HG03442 (cell line): ENCODE measurements around the gene AKNA.
"Not testable (repeated sequence)": the region's sequence is repeated elsewhere in the genome, so short reads cannot be mapped to it uniquely, and the experiment has no call there.

ENCODE experiments used
- ATAC-seq: cut with Tn5 transposase; IDR thresholded peaks from one replicate; pipeline ENCODE4 v1.9.1; 2021; ENCODE audit warnings: mild to moderate bottlenecking, moderate library complexity; ENCODE audit not compliant: unreplicated experiment

The AKNA gene

DNA sequence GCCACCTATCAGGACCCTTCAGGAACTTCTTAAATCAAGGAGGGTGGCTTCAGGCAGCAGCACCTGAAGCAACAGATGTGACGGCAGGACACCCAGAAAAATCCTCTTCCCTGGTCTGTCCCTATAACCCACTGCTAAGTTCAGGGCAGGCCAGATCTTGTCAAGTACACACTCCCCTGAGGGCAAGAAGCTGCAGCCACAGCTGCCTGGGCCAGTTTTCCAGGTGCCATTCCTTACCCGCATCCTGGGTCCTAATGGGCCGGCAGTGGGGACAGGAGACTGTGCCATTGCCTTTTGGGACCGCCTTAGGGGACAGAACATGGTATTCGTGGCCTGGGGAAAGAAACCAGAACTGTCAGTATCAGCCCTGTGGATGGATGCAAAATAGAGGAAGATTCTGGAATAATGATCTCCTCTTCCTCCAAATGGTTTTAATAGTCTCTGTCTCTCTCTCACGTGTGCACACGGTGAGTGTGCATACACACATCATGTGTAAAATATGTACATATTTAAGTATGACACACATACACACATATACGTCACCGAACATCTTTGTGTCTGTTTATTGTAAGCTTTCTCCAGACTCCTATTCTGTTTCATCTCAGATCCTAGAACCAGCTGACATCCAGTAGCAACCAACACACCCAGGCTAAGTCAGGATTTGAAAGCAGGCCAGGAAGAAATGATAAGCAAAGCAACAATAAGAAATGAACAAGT, 44.2 kb downstream of the AKNA start:
- no peak for ATAC-seq

GRCh38 chr9:114342755-114343440, 44.9 kb downstream of the AKNA start:
- no peak for ATAC-seq

DNA sequence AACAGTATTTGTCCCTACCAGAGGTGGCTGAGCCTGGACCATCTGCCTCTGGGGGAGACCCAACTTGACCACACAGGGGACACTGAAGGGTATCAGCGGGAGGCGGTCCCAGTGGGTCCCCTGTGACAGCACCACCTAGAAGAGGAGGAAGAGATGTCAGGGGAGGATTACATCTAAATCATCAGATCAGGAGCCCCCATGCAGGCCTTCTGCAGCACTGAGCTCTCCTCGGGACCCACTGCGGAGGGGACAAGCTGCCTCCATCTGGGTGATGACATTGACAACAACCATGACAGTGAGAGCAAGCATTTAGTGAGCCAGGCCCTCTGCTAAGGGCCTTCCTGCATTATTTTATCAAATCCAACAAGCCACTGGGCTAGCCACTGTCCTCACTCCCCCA, 45.8 kb downstream of the AKNA start:
- ATAC-seq: no peak

DNA sequence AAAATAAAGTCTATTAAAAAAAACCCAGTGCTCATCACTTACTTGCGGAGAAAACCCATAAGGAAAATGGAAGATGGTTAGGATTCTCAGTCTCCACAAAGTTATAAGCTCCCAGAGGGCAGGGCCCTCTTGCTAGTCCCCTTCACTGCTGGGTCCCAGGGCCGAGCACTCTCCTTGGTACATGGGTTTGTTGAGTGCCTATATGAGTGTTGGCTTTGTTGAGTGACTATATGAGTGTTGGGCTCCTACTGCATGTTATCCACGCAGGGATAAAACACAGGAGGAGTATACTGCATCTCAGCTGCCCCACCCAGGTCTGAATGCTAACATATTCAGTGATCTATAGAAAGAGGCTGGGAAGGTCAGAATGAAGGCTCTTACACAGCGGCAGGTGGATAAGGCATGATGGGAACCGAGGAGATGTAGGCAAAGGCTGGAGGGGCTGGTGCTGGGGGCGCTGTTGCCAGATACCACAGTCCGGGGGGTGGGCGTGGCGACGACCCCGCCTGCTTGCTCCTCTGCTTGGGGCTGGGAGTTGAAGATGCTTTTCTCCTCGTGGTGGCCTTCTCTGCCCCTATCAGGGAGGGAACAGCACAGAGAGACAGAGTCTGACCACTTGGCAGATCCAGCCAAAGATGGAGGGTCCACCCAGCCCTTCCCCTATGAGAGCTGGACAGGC, 46.5 kb downstream of the AKNA start:
- no peak for ATAC-seq

GRCh38 chr9:114339130-114339908, 48.5 kb downstream of the AKNA start:
- ATAC-seq: peak; percentile 65

GRCh38 chr9:114338187-114338586, 49.6 kb downstream of the AKNA start:
- ATAC-seq: no peak

GRCh38 chr9:114336699-114337395, 50.9 kb downstream of the AKNA start:
- ATAC-seq: no peak

DNA sequence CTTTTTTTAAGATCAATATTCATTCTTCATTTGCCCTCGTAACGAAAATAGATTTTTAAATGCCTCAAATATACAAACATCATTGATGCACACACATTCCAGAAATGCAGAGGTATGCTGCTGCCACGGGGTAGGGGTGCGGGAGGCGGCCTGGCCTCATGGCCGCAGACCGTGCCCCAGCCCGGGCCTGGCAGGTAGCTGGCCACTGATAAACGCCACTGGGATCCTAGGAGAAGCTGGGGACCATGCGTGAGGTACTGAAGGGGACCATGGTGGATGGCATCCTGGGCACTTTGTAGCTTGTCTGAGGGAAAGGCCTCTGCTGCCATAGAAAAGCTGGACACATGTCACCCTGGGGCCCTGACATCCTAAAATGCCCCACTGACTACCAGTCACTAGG, 51.6 kb downstream of the AKNA start:
- no peak for ATAC-seq

- ATAC-seq: no peak
These were observed 52.0 kb downstream of the AKNA start for GRCh38 chr9:114335745-114336144.

DNA sequence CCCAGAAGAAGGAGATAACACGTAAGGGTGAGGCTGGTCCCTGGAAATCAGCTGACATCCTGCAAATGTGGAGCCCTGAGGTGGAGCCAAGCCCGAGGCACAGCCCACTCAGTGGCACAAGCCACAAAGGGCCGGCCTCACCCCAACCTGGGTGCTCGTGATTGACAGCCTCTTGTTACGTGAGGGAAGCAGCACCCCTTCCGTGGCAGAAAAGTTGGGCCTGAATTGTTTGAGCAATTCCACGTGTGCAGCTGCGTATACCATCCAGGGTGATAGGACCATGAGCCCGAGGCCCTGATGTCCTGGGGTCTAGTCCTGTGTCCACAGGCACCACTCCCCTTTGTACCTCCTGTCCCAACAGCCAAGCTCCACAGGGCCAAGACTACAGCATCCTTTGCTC, 53.3 kb downstream of the AKNA start:
- no peak for ATAC-seq

DNA sequence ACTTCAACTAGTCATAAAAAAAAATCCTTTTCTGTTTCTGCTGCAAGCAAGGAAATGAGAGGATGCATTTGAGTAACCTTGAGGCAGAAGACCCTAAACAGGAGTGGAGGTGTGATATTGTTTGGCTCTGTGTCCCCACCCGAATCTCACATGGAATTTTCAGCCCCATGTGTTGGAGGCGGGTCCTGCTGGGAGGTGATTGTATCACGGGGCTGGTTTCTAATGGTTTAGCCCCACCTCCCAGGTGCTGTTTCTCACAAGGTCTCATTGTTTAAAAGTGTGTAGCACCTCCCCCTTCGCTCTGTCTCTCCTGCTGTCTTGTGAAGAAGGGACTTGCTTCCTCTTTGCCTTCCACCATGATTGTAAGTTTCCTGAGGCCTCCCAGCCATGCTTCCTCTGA, 54.1 kb downstream of the AKNA start:
- not testable (repeated sequence) for ATAC-seq

DNA sequence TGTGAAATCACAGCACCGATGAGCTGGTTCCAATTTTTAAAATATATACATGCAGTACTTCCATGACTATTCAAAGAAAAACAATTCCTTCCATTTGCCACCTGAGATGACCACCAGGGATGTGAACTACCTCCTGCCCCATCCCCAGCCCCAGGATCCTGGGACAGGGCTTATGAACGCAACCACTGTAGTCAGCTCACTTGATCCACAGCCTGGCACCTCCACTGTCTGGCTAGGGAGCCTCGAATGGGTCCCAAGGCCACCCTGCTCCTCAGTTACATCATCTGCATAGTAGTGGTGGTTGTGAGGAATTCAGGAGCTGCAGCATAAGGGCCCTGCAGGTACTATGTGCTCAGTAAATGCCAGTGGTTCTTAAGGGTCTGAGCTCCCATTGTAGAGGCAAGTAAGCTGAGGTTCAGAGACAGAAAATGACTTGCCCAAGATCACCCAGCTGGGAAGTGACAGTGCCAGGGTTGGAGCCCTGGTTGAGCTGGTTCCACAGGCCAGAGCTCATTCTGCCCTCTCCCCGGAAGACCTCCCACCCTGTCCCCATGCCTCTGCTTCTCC, 55.2 kb downstream of the AKNA start:
- ATAC-seq: not testable (repeated sequence)

DNA sequence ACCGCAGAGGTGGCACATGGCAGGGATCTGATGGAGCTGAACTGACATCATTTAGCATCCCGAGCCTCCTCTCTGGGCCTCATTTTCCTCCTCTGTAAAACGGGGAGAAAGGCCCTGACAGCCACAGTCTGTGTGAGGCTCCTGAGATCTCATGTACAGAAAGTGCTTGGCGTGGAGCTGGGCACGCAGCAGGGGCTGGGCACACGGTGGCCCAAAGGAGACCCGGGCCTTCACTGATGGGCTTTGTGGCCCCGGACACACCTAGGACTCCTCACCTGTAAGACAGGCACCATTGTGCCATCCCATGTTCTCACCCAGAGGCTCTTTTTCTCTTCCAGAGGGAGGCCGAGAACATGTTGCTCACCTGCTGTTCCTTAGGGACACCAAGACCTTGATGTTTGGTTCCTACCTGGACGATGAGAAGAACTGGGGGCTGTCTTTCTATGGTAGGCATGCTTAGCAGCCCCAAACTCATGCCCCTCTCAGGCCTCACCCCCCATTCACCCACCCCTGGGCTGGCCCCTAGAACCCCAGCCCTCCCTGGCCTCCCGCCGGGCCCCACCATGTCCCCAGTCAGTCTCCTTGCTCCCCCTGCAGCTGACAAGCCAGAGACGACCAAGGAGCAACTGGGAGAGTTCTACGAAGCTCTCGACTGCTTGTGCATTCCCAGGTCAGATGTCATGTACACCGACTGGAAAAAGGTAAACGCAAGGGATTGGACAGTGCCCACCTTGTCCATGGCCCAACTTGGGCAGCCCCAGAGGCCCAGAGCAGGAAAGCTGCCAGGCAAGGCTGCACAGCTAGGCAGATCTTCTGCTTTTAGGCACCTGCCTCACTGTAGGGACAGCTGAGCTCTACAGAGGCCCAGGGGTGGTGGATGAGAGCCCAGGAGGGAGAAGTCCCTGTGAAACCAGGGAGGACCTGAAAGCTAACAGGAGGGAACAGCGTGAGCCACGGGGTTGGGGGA, 56.3 kb downstream of the AKNA start:
- not testable (repeated sequence) for ATAC-seq

GRCh38 chr9:114330636-114331035, 57.1 kb downstream of the AKNA start:
- ATAC-seq: no peak

GRCh38 chr9:114329625-114330022, 58.2 kb downstream of the AKNA start, which contains the start of gene ORM2:
Gene ORM2, plus strand, starts transcription at chr9:114329869. Its CDS starts 36 bp downstream, at chr9:114329905.
- not testable (repeated sequence) for ATAC-seq

DNA sequence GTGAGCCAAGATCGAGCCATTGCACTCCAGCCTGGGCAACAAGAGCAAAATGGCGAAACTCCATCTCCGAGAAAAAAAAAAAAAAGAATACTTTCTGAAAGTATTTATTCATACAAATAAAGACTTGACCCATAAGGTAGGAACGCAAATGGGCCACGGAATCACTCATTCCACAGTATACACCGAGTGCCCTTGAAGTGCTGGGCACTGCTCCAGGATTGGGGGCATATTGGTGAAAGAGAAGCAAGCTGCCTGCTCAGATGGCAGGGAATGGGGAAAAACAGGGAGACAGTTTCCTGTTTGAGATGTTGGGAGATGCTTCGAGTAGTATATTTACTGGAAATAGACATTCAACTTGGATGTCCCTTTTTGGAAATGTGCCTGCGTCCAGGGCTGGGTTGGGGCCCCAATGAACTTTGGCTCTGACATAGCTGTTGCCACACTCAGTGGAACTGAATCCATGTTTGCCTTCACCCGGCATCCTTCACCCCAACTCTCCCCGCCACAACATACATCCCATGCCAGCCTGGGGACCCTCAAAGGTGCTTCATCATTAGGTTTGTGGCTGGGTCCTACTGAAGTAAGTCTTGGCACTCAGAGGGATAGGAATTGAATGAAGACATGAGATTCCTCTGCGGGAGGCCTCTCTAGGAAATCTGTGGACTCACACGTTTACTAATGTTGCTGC, 58.7 kb downstream of the AKNA start:
- ATAC-seq: not testable (repeated sequence)

DNA sequence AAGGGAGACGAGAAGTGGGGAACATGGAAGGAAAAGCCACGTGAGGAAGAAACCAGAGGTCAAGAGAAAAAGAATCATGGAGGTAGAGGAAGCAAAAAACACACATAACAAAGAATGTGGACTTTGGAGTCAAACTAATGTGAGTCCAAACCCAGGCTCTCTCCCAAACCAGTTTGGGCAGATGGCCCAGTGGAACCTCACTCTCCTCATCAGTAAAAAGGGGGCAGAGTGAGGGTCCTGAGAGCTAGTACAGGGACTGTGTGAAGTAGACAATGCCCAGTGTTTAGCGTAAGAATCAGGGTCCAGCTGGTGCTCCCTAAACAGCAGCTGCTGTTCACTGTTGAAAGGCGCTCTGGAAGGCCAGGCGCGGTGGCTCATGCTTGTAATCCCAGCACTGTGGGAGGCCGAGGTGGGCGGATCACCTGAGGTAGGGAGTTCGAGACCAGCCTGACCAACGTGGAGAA, 59.4 kb downstream of the AKNA start:
- ATAC-seq: not testable (repeated sequence)

- ATAC-seq: no peak
These were observed 60.0 kb downstream of the AKNA start for GRCh38 chr9:114327749-114328148.
